ENCODE results near the gene SRPK1. TPM values are rescaled to one million over a fixed set of nuclear protein-coding genes. Genes with fewer than 3 reads are reported as not detected.

SRPK1 gene
- total and polyA plus RNA-seq, 10 of the 15 experiments (the other 5 are each of a cell fraction or from before 2014, with no cell fraction given), result 47.4 to 112 (median 85.8) TPM

GRCh38 chr6:35897036-35897435 is 23.9 kb downstream of the SRPK1 start:
- H3K27me3 ChIP-seq (replicated peaks in 1 of 2; ENCODE audit: control insufficient read depth in 2 of 2, insufficient read depth in 2 of 2, low read length in 1 of 2), result no peaks in the 10 kb centered on the region
- POLR2A ChIA-PET, result no interaction called here
- no peaks in the 10 kb centered on the region for H3K9me3 ChIP-seq (replicated peaks; ENCODE audit: control insufficient read depth, insufficient read depth, low read length)
- H3K79me2 ChIP-seq (ENCODE audit: control insufficient read depth, insufficient read depth, low read length), result peaks cover 43% of the 10 kb centered on the region
- no peak overlapping the region for H3K4me3 ChIP-seq
- no peak for DNase-seq (ENCODE audit: low read depth, low spot score)
- H4K20me1 ChIP-seq (ENCODE audit: control insufficient read depth, insufficient read depth), result no peaks in the 10 kb centered on the region
- no peak overlapping the region for H2AFZ ChIP-seq (ENCODE audit: control insufficient read depth, low read depth, low read length)
- SMC1A ChIA-PET (ENCODE audit: uncharacterized antibody, unreplicated experiment), result no interaction called here
- H3K4me2 ChIP-seq (ENCODE audit: control insufficient read depth, insufficient read depth), result no peak overlapping the region
- H3K4me1 ChIP-seq (ENCODE audit: control insufficient read depth, insufficient read depth, low read length), result no peaks in the 10 kb centered on the region; the same call in 1 of the 2 replicates
- intact Hi-C loops (cut with micrococcal nuclease; ENCODE audit: unreplicated experiment), result no loop called here
- no peak for FAIRE-seq
- CTCF ChIA-PET, result no interaction called here
- RAD21 ChIA-PET (ENCODE audit: unreplicated experiment), result no interaction called here
- TF ChIP-seq GABPA (IDR thresholded peaks at IDR 0.05; ENCODE audit: low read depth) (no peak), MEF2A (IDR thresholded peaks at IDR 0.05; ENCODE audit: insufficient read depth, low read depth, low read length) (no peak), KAT2A (conservative IDR thresholded peaks at IDR 0.05; ENCODE audit: control insufficient read depth, low read depth, low read length) (no peak), ZNF687 (IDR thresholded peaks at IDR 0.05) (no peak), SMC3 (IDR thresholded peaks at IDR 0.05; ENCODE audit: borderline replicate concordance, low read length) (no peak), SUZ12 (IDR thresholded peaks at IDR 0.05; ENCODE audit: unreplicated experiment) (no peak), ETV6 (conservative IDR thresholded peaks at IDR 0.05 in 1 of 2, IDR thresholded peaks at IDR 0.05 in 1 of 2; ENCODE audit: borderline replicate concordance in 1 of 2, low read depth in 1 of 2) (no peak), IKZF2 (IDR thresholded peaks at IDR 0.05) (no peak), E2F8 (IDR thresholded peaks at IDR 0.05; ENCODE audit: low read depth, partially characterized antibody) (no peak), STAT3 (IDR thresholded peaks at IDR 0.05; ENCODE audit: low read depth, low read length) (no peak), CHD2 (IDR thresholded peaks at IDR 0.05; ENCODE audit: borderline replicate concordance, low read depth, low read length) (no peak), ASH2L (IDR thresholded peaks at IDR 0.05; ENCODE audit: borderline replicate concordance, low read depth) (no peak), LARP7 (IDR thresholded peaks at IDR 0.05) (no peak), RFX5 (IDR thresholded peaks at IDR 0.05; ENCODE audit: low read depth, low read length) (no peak), JUND (IDR thresholded peaks at IDR 0.05; ENCODE audit: low read depth, low read length) (no peak), MTA3 (IDR thresholded peaks at IDR 0.05; ENCODE audit: borderline replicate concordance, low read length) (no peak)
- in situ Hi-C loops (cut with MboI), result no loop called here
- no TSS peak for BruUV-seq (replicated peaks)
- ATAC-seq, result no peak
- H3K27ac ChIP-seq (ENCODE audit: control insufficient read depth, insufficient read depth), result no peak overlapping the region
- no peak overlapping the region for H3K9ac ChIP-seq (ENCODE audit: control insufficient read depth, insufficient read depth, low read length)
- WGBS (ENCODE audit: insufficient coverage, insufficient replicate concordance, low lambda C conversion rate, missing lambda C conversion rate), result 93% methylated on average over 3 of the region's 3 CpGs
- peaks cover 0 to 4% of the 10 kb centered on the region in 2 experiments; a peak in 2 of 4 replicates for H3K36me3 ChIP-seq (ENCODE audit: control insufficient read depth in 2 of 2, insufficient read depth in 2 of 2, low read length in 1 of 2)
